ENCODE measurements around the gene MYO9B.
"Not testable (repeated sequence)": the region's sequence is repeated elsewhere in the genome, so short reads cannot be mapped to it uniquely, and the experiment has no call there.

The MYO9B gene

GRCh38 chr19:17183858-17184321 lies 108.3 kb downstream of the MYO9B start:
- DNase-seq (ENCODE audit: low read depth), result no peak
- no peak overlapping the region for H3K4me3 ChIP-seq (ENCODE audit: control insufficient read depth, low read depth, low read length)
- no peak for TF ChIP-seq CTCF (conservative IDR thresholded peaks at IDR 0.05; ENCODE audit: control insufficient read depth, insufficient read depth, low read depth, low read length)

GRCh38 chr19:17184371-17184841 lies 108.8 kb downstream of the MYO9B start:
- no peak overlapping the region for H3K4me3 ChIP-seq (ENCODE audit: control insufficient read depth, low read depth, low read length)
- no peak for DNase-seq (ENCODE audit: low read depth)

GRCh38 chr19:17185590-17185989 lies 110.0 kb downstream of the MYO9B start:
- no peak overlapping the region for H3K4me3 ChIP-seq (ENCODE audit: control insufficient read depth, low read depth, low read length)
- TF ChIP-seq CTCF (conservative IDR thresholded peaks at IDR 0.05; ENCODE audit: control insufficient read depth, insufficient read depth, low read depth, low read length), result no peak
- DNase-seq (ENCODE audit: low read depth), result no peak

More at GRCh38 chr19:17184371-17184841, 108.8 kb downstream of the MYO9B start:
- TF ChIP-seq CTCF (conservative IDR thresholded peaks at IDR 0.05; ENCODE audit: control insufficient read depth, insufficient read depth, low read depth, low read length), result no peak

- not testable (repeated sequence) for H3K4me3 ChIP-seq (ENCODE audit: control insufficient read depth, low read depth, low read length); DNase-seq (ENCODE audit: low read depth)
These were observed 116.2 kb downstream of the MYO9B start for GRCh38 chr19:17191736-17192135.

- DNase-seq (ENCODE audit: low read depth), result no peak
- H3K4me3 ChIP-seq (ENCODE audit: control insufficient read depth, low read depth, low read length), result no peak overlapping the region
- no peak for TF ChIP-seq CTCF (conservative IDR thresholded peaks at IDR 0.05; ENCODE audit: control insufficient read depth, insufficient read depth, low read depth, low read length)
These were observed 117.2 kb downstream of the MYO9B start for GRCh38 chr19:17192751-17193150.

GRCh38 chr19:17194608-17195007 lies 119.0 kb downstream of the MYO9B start:
- TF ChIP-seq CTCF (conservative IDR thresholded peaks at IDR 0.05; ENCODE audit: control insufficient read depth, insufficient read depth, low read depth, low read length), result no peak
- no peak for DNase-seq (ENCODE audit: low read depth)
- no peak overlapping the region for H3K4me3 ChIP-seq (ENCODE audit: control insufficient read depth, low read depth, low read length)

- no peak for TF ChIP-seq CTCF (conservative IDR thresholded peaks at IDR 0.05; ENCODE audit: control insufficient read depth, insufficient read depth, low read depth, low read length)
- H3K4me3 ChIP-seq (ENCODE audit: control insufficient read depth, low read depth, low read length), result no peak overlapping the region
- DNase-seq (ENCODE audit: low read depth), result no peak
These were observed 119.5 kb downstream of the MYO9B start for GRCh38 chr19:17195106-17195505.
